Measurements from ENCODE around the gene TMEM248. TPM values are rescaled to one million over a fixed set of nuclear protein-coding genes. Genes with fewer than 3 reads are reported as not detected.
"Not testable (repeated sequence)": the region's sequence is repeated elsewhere in the genome, so short reads cannot be mapped to it uniquely, and the experiment has no call there.

Gene TMEM248
- total RNA-seq, 4 donors from 2014 or later, result 55.6 to 83.9 (median 78.2) TPM

- no peak overlapping the region for H3K4me3 ChIP-seq (ENCODE audit: low read depth, poor library complexity, severe bottlenecking)
- no peak for DNase-seq (ENCODE audit: low spot score in 2 of 2)
- TF ChIP-seq POLR2A (IDR thresholded peaks at IDR 0.05), result no peak
- TF ChIP-seq CTCF (IDR thresholded peaks at IDR 0.05), result no peak
- intact Hi-C loops (cut with DNase I; ENCODE audit: low total_unique reads), result no loop called here
- 89 to 91% methylated on average over 5 of the region's 5 CpGs for WGBS, 2 donors
These were observed 15.3 kb upstream of the TMEM248 start for GRCh38 chr7:66905689-66906088.

- 95 to 97% methylated on average over 5 of the region's 5 CpGs for WGBS, 2 donors
- H3K4me3 ChIP-seq (ENCODE audit: low read depth, poor library complexity, severe bottlenecking), result no peak overlapping the region
- no peak for DNase-seq (ENCODE audit: low spot score in 2 of 2)
- TF ChIP-seq CTCF (IDR thresholded peaks at IDR 0.05), result no peak
- TF ChIP-seq POLR2A (IDR thresholded peaks at IDR 0.05), result no peak
- intact Hi-C loops (cut with DNase I; ENCODE audit: low total_unique reads), result no loop called here
These were observed 13.3 kb upstream of the TMEM248 start for GRCh38 chr7:66907731-66908130.

GRCh38 chr7:66908598-66908997, 12.4 kb upstream of the TMEM248 start:
- intact Hi-C loops (cut with DNase I; ENCODE audit: low total_unique reads); H3K4me3 ChIP-seq (ENCODE audit: low read depth, poor library complexity, severe bottlenecking); DNase-seq (ENCODE audit: low spot score in 2 of 2): not testable (repeated sequence)
- WGBS, 2 donors, result 66 to 83% methylated on average over 4 of the region's 4 CpGs

GRCh38 chr7:66910789-66911188, 10.2 kb upstream of the TMEM248 start:
- WGBS, 2 donors, result 55 to 79% methylated on average over 3 of the region's 3 CpGs
- intact Hi-C loops (cut with DNase I; ENCODE audit: low total_unique reads), result no loop called here
- no peak for TF ChIP-seq POLR2A (IDR thresholded peaks at IDR 0.05)
- no peak for TF ChIP-seq CTCF (IDR thresholded peaks at IDR 0.05)
- no peak for DNase-seq (ENCODE audit: low spot score in 2 of 2)
- no peak overlapping the region for H3K4me3 ChIP-seq (ENCODE audit: low read depth, poor library complexity, severe bottlenecking)

GRCh38 chr7:66911191-66911590, 9.8 kb upstream of the TMEM248 start:
- DNase-seq (ENCODE audit: low spot score in 2 of 2); H3K4me3 ChIP-seq (ENCODE audit: low read depth, poor library complexity, severe bottlenecking); intact Hi-C loops (cut with DNase I; ENCODE audit: low total_unique reads): not testable (repeated sequence)
- WGBS, 2 donors, result 96 to 100% methylated on average over 2 of the region's 2 CpGs

GRCh38 chr7:66912195-66912594, 8.8 kb upstream of the TMEM248 start:
- H3K4me3 ChIP-seq (ENCODE audit: low read depth, poor library complexity, severe bottlenecking), result no peak overlapping the region
- WGBS, 2 donors, result 88 to 91% methylated on average over 2 of the region's 2 CpGs
- intact Hi-C loops (cut with DNase I; ENCODE audit: low total_unique reads), result no loop called here
- DNase-seq (ENCODE audit: low spot score in 2 of 2), result no peak
- no peak for TF ChIP-seq CTCF (IDR thresholded peaks at IDR 0.05)
- TF ChIP-seq POLR2A (IDR thresholded peaks at IDR 0.05), result no peak

GRCh38 chr7:66913118-66914037, 7.6 kb upstream of the TMEM248 start:
- no peak for DNase-seq (ENCODE audit: low spot score in 2 of 2)
- H3K4me3 ChIP-seq (ENCODE audit: low read depth, poor library complexity, severe bottlenecking), result no peak overlapping the region
- 89 to 92% methylated on average over 12 of the region's 12 CpGs for WGBS, 2 donors
- intact Hi-C loops (cut with DNase I; ENCODE audit: low total_unique reads), result no loop called here
- TF ChIP-seq CTCF (IDR thresholded peaks at IDR 0.05), result no peak
- no peak for TF ChIP-seq POLR2A (IDR thresholded peaks at IDR 0.05)

- DNase-seq (ENCODE audit: low spot score in 2 of 2); intact Hi-C loops (cut with DNase I; ENCODE audit: low total_unique reads); H3K4me3 ChIP-seq (ENCODE audit: low read depth, poor library complexity, severe bottlenecking): not testable (repeated sequence)
- WGBS, 2 donors, result 78 to 85% methylated on average over 7 of the region's 7 CpGs
These were observed 3.1 kb upstream of the TMEM248 start for GRCh38 chr7:66917904-66918303.

Measured in lower leg skin (tissue), 4 donors.